Tibial nerve (tissue), 4 donors: ENCODE data around the gene PI4K2A. TPM values are rescaled to one million over a fixed set of nuclear protein-coding genes. Genes with fewer than 3 reads are reported as not detected.

ENCODE experiments used
- DNase-seq, 2 donors: peaks; one replicate each; pipeline ENCODE4 v3.0.0-alpha.2; 2019; ENCODE audit warnings: low spot score in 2 of 2
- H3K27ac ChIP-seq, 4 donors: fragments of 200-600 bp; sonication (generic) in 3 of 4; one replicate each; pipeline ENCODE4 v1.5.1; 2017 to 2019; ENCODE audit warnings: mild to moderate bottlenecking in 1 of 4
- H3K27me3 ChIP-seq, 2 donors: fragments of 200-600 bp; sonication (generic) in 1 of 2; one replicate each; pipeline versions ENCODE4 v1.5.1 to v1.6.0; 2017 to 2019
- H3K36me3 ChIP-seq, 3 donors: fragments of 200-600 bp; sonication (generic); one replicate each; pipeline ENCODE4 v1.5.1; 2018 to 2019
- H3K4me1 ChIP-seq, 4 donors: fragments of 200-600 bp; sonication (generic) in 3 of 4; one replicate each; pipeline ENCODE4 v1.5.1; 2017 to 2019
- H3K4me3 ChIP-seq, 4 donors: fragments of 200-600 bp; sonication (generic) in 3 of 4; one replicate each; pipeline ENCODE4 v1.5.1; 2017 to 2019; ENCODE audit warnings: mild to moderate bottlenecking in 1 of 4, moderate library complexity in 1 of 4
- H3K9me3 ChIP-seq, 4 donors: fragments of 200-600 bp; sonication (generic) in 3 of 4; one replicate each; pipeline ENCODE4 v1.5.1; 2017 to 2019
- CTCF ChIP-seq, 5 experiments: fragments of 200-600 bp in 3 of 5; fragments of 450-650 bp in 2 of 5; sonication (generic) in 3 of 5; IDR thresholded peaks; one replicate each; pipeline ENCODE4 v1.5.1; 2016 to 2019; ENCODE audit warnings: antibody characterized with exemption in 5 of 5, mild to moderate bottlenecking in 3 of 5, moderate library complexity in 2 of 5
- EP300 ChIP-seq, 2 donors: sonication (generic); formaldehyde crosslinking; IDR thresholded peaks; one replicate each; pipeline ENCODE4 v1.6.1; 2017; ENCODE audit warnings: antibody characterized with exemption in 2 of 2, mild to moderate bottlenecking in 1 of 2
- POLR2A ChIP-seq, 2 donors: fragments of 450-650 bp; IDR thresholded peaks; one replicate each; pipeline ENCODE4 v1.6.1; 2017; ENCODE audit warnings: antibody characterized with exemption in 2 of 2, mild to moderate bottlenecking in 2 of 2, moderate library complexity in 2 of 2
- WGBS, 2 donors: methylation state at CpG; one replicate each; pipeline ENCODE4 v1.1.5; 2018; 5-methylcytosine and 5-hydroxymethylcytosine counted together
- total RNA-seq, 4 donors: library from RNA; depleted of rRNA; stranded (reverse); fragments of >200 nt; gene quantifications; one replicate each; pipeline ENCODE4 v1.1.0, GENCODE V29; 2016

PI4K2A gene
- total RNA-seq, 4 donors from 2014 or later: 17.0 to 29.1 (median 21.0) TPM

- Histone ChIP-seq H3K27ac (peak within 1 kb of the TSS; percentile 90 to 99 (median 96)), H3K27me3 (no peaks in the 10 kb centered on the region), H3K36me3 (peaks cover 0 to 17% (median 0%) of the 10 kb centered on the region in 3 donors), H3K4me3 (peak within 1 kb of the TSS; percentile 41 to 82 (median 68)), H3K9me3 (no peaks in the 10 kb centered on the region), H3K4me1 (peaks cover 0 to 70% (median 38%) of the 10 kb centered on the region in 4 donors)
- DNase-seq: peak; percentile 69 to 76
- 1 to 5% methylated on average over 36 to 37 of the region's 37 CpGs for WGBS, 2 donors
- TF ChIP-seq POLR2A (IDR thresholded peaks at IDR 0.05) (peak; percentile 4 to 53), CTCF (IDR thresholded peaks at IDR 0.05) (no peak), EP300 (IDR thresholded peaks at IDR 0.05) (peak in 1 of 2 donors; percentile 60)
Observed at GRCh38 chr10:97713339-97713825, 72.9 kb downstream of the PI4K2A start, which contains the start of gene MARVELD1. Gene MARVELD1 (plus strand): TSS chr10:97713730. CDS start chr10:97713877, 147 bp downstream.

- DNase-seq: peak in 1 of 2 donors; percentile 56
- peak overlapping the region; percentile 90 to 99 (median 96) for H3K27ac ChIP-seq
- peak overlapping the region; percentile 41 to 82 (median 68) for H3K4me3 ChIP-seq
- peaks cover 0 to 17% (median 0%) of the 10 kb centered on the region in 3 donors for H3K36me3 ChIP-seq
- 0 to 2% methylated on average over 9 to 46 of the region's 69 CpGs for WGBS, 2 donors
- TF ChIP-seq CTCF (IDR thresholded peaks at IDR 0.05) (peak in 4 of 5 experiments; percentile 6 to 43 (median 15)), POLR2A (IDR thresholded peaks at IDR 0.05) (no peak), EP300 (IDR thresholded peaks at IDR 0.05) (peak in 1 of 2 donors; percentile 73)
- H3K27me3 ChIP-seq: no peaks in the 10 kb centered on the region
- no peaks in the 10 kb centered on the region for H3K9me3 ChIP-seq
- H3K4me1 ChIP-seq: peaks cover 0 to 75% (median 43%) of the 10 kb centered on the region in 4 donors
Observed at GRCh38 chr10:97713826-97714400, 73.4 kb downstream of the PI4K2A start.

GRCh38 chr10:97714401-97715258 is 74.2 kb downstream of the PI4K2A start:
- Histone ChIP-seq H3K36me3 (peaks cover 0 to 17% (median 0%) of the 10 kb centered on the region in 3 donors), H3K4me1 (peaks cover 3 to 75% (median 48%) of the 10 kb centered on the region in 4 donors), H3K4me3 (peak overlapping the region; percentile 41 to 82 (median 68)), H3K27ac (peak overlapping the region; percentile 90 to 99 (median 96)), H3K9me3 (no peaks in the 10 kb centered on the region), H3K27me3 (no peaks in the 10 kb centered on the region)
- TF ChIP-seq CTCF (IDR thresholded peaks at IDR 0.05) (no peak), POLR2A (IDR thresholded peaks at IDR 0.05) (peak; percentile 23 to 63), EP300 (IDR thresholded peaks at IDR 0.05) (peak in 1 of 2 donors; percentile 75)
- 1% methylated on average over 28 to 40 of the region's 74 CpGs for WGBS, 2 donors
- DNase-seq: peak; percentile 66 to 70

GRCh38 chr10:97715259-97715874 is 74.9 kb downstream of the PI4K2A start:
- 16 to 24% methylated on average over 8 of the region's 8 CpGs for WGBS, 2 donors
- H3K27ac ChIP-seq: peak overlapping the region; percentile 90 to 99 (median 96)
- no peaks in the 10 kb centered on the region for H3K9me3 ChIP-seq
- H3K4me1 ChIP-seq: peaks cover 6 to 75% (median 50%) of the 10 kb centered on the region in 4 donors
- H3K4me3 ChIP-seq: peak overlapping the region; percentile 41 to 82 (median 68)
- H3K27me3 ChIP-seq: no peaks in the 10 kb centered on the region
- TF ChIP-seq POLR2A (IDR thresholded peaks at IDR 0.05): no peak
- no peak for TF ChIP-seq CTCF (IDR thresholded peaks at IDR 0.05)
- TF ChIP-seq EP300 (IDR thresholded peaks at IDR 0.05): no peak
- peaks cover 0 to 17% (median 0%) of the 10 kb centered on the region in 3 donors for H3K36me3 ChIP-seq
- DNase-seq: no peak
